ENCODE data around the gene COA1.
A peak's percentile ranks its signal among the peaks of the same experiment; 100 is the strongest.

COA1 gene

GRCh38 chr7:43652364-43652763 lies 77.0 kb downstream of the COA1 start:
- DNase-seq (ENCODE audit: low spot score): no peak

- peak; percentile 41 for DNase-seq (ENCODE audit: low spot score)
Measured at GRCh38 chr7:43650457-43651052, 78.8 kb downstream of the COA1 start.

- DNase-seq (ENCODE audit: low spot score): no peak
Measured at GRCh38 chr7:43649755-43650274, 79.5 kb downstream of the COA1 start.

- peak; percentile 43 for DNase-seq (ENCODE audit: low spot score)
Measured at GRCh38 chr7:43648473-43649406, 80.6 kb downstream of the COA1 start.

- peak; percentile 86 for DNase-seq (ENCODE audit: low spot score)
Measured at GRCh38 chr7:43647673-43648472, 81.5 kb downstream of the COA1 start.

GRCh38 chr7:43647339-43647672 lies 82.0 kb downstream of the COA1 start:
- DNase-seq (ENCODE audit: low spot score): peak; percentile 55

GRCh38 chr7:43646603-43647338 lies 82.6 kb downstream of the COA1 start:
- DNase-seq (ENCODE audit: low spot score): peak; percentile 54

- DNase-seq (ENCODE audit: low spot score): no peak
Measured at GRCh38 chr7:43645699-43646226, 83.6 kb downstream of the COA1 start.

GRCh38 chr7:43643846-43644245 lies 85.5 kb downstream of the COA1 start:
- no peak for DNase-seq (ENCODE audit: low spot score)

- no peak for DNase-seq (ENCODE audit: low spot score)
Measured at GRCh38 chr7:43642897-43643630, 86.3 kb downstream of the COA1 start.

GRCh38 chr7:43640679-43641078 lies 88.6 kb downstream of the COA1 start:
- no peak for DNase-seq (ENCODE audit: low spot score)

- DNase-seq (ENCODE audit: low spot score): peak; percentile 54
Measured at GRCh38 chr7:43639858-43640491, 89.3 kb downstream of the COA1 start.

- no peak for DNase-seq (ENCODE audit: low spot score)
Measured at GRCh38 chr7:43637114-43637806, 92.1 kb downstream of the COA1 start.

- no peak for DNase-seq (ENCODE audit: low spot score)
Measured at GRCh38 chr7:43636093-43636492, 93.2 kb downstream of the COA1 start.

- DNase-seq (ENCODE audit: low spot score): no peak
Measured at GRCh38 chr7:43634384-43634783, 94.9 kb downstream of the COA1 start.

- no peak for DNase-seq (ENCODE audit: low spot score)
Measured at GRCh38 chr7:43632746-43633145, 96.6 kb downstream of the COA1 start.

- DNase-seq (ENCODE audit: low spot score): no peak
Measured at GRCh38 chr7:43631559-43631958, 97.8 kb downstream of the COA1 start.

GRCh38 chr7:43630482-43630881 lies 98.8 kb downstream of the COA1 start:
- DNase-seq (ENCODE audit: low spot score): no peak

- no peak for DNase-seq (ENCODE audit: low spot score)
Measured at GRCh38 chr7:43629857-43630256, 99.5 kb downstream of the COA1 start.

- DNase-seq (ENCODE audit: low spot score): no peak
Measured at GRCh38 chr7:43628431-43628830, 100.9 kb downstream of the COA1 start.
